Measurements from ENCODE around the gene ATG4A. TPM values are rescaled to one million over a fixed set of nuclear protein-coding genes. Genes with fewer than 3 reads are reported as not detected.

Gene ATG4A
- total RNA-seq, 1 experiment from 2014 or later: 6.4 TPM

DNA sequence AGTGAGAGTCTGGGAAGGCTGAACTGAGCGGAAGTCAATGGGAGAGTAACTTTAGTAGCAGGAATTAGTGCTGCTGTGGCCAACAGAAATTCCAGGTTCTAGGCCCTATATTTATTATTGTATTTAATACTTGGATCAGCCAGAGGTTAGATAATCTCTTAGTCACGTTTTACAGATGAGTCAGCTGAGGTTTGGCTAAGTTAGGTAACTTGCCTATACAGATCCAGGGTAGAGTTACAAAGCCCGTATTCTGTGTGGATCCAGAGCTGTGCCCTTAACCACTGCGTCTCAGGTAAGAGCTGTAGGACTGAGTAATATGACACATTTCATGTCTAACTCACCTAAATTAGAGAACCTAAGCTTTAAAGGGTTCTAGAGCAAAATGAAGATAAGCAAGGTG is 20.7 kb upstream of the ATG4A start:
- Mint-ChIP-seq H3K27ac (no peak overlapping the region), H3K27me3 (ENCODE audit: low read depth) (peaks cover 2% of the 10 kb centered on the region), H3K4me3 (no peak overlapping the region), H3K36me3 (ENCODE audit: insufficient read depth in 1 of 3, low read depth in 3 of 3) (no peaks in the 10 kb centered on the region), H3K4me1 (peaks cover 9 to 13% of the 10 kb centered on the region in 2 experiments), H3K9me3 (no peaks in the 10 kb centered on the region)
- Histone ChIP-seq H4K20me1 (ENCODE audit: control insufficient read depth, insufficient read depth, insufficient read length) (no peaks in the 10 kb centered on the region), H2BK15ac (ENCODE audit: low read depth, low read length) (no peak overlapping the region), H3K27ac (ENCODE audit: insufficient read length, low read depth, low read length) (no peak overlapping the region), H2AK5ac (ENCODE audit: insufficient read length, low read length) (no peak overlapping the region), H3K4me1 (ENCODE audit: insufficient read depth, low read length) (no peaks in the 10 kb centered on the region), H3K27me3 (ENCODE audit: insufficient read depth, low read length) (no peaks in the 10 kb centered on the region), H3K14ac (ENCODE audit: insufficient read depth, low read length) (no peak overlapping the region), H3K18ac (ENCODE audit: insufficient read length, low read depth, low read length) (no peak overlapping the region), H3K79me1 (ENCODE audit: insufficient read depth, low read depth, low read length, poor library complexity, severe bottlenecking) (no peaks in the 10 kb centered on the region), H4K8ac (replicated peaks; ENCODE audit: insufficient read length, low read depth, low read length) (no peak overlapping the region), H3K4ac (ENCODE audit: low read depth, low read length) (no peak overlapping the region), H2BK5ac (ENCODE audit: insufficient read length, low read length) (no peak overlapping the region), H3K4me2 (ENCODE audit: insufficient read depth, insufficient read length, low read length) (no peak overlapping the region), H2BK120ac (ENCODE audit: low read depth, low read length, poor library complexity, severe bottlenecking) (no peak overlapping the region), H3K9me3 (ENCODE audit: control insufficient read depth, low read depth, low read length) (no peaks in the 10 kb centered on the region), H4K91ac (ENCODE audit: insufficient read length, low read depth, low read length) (no peak overlapping the region), H3K23me2 (ENCODE audit: insufficient read length, low read depth, low read length, poor library complexity, severe bottlenecking) (no peaks in the 10 kb centered on the region), H3K9ac (ENCODE audit: extremely low read depth, insufficient read length, low read length) (no peak overlapping the region), H3K23ac (ENCODE audit: insufficient read length, low read depth, low read length) (no peak overlapping the region), H3K56ac (ENCODE audit: insufficient read length, low read depth, low read length) (no peak overlapping the region), H2BK12ac (ENCODE audit: insufficient read length, low read depth, low read length) (no peak overlapping the region), H3K79me2 (ENCODE audit: insufficient read depth, low read length) (no peaks in the 10 kb centered on the region), H2AFZ (ENCODE audit: low read length) (no peak overlapping the region), H3T11ph (ENCODE audit: low read length) (no peak overlapping the region), H4K5ac (ENCODE audit: insufficient read length, low read depth, low read length) (no peak overlapping the region), H2BK20ac (ENCODE audit: low read depth, low read length, poor library complexity, severe bottlenecking) (no peak overlapping the region)
- no peak for DNase-seq
- no CpG with 5 or more reads among the region's 4 CpGs for WGBS (ENCODE audit: extremely low coverage, insufficient read length, low lambda C conversion rate)
- TF ChIP-seq, protein P1, sequence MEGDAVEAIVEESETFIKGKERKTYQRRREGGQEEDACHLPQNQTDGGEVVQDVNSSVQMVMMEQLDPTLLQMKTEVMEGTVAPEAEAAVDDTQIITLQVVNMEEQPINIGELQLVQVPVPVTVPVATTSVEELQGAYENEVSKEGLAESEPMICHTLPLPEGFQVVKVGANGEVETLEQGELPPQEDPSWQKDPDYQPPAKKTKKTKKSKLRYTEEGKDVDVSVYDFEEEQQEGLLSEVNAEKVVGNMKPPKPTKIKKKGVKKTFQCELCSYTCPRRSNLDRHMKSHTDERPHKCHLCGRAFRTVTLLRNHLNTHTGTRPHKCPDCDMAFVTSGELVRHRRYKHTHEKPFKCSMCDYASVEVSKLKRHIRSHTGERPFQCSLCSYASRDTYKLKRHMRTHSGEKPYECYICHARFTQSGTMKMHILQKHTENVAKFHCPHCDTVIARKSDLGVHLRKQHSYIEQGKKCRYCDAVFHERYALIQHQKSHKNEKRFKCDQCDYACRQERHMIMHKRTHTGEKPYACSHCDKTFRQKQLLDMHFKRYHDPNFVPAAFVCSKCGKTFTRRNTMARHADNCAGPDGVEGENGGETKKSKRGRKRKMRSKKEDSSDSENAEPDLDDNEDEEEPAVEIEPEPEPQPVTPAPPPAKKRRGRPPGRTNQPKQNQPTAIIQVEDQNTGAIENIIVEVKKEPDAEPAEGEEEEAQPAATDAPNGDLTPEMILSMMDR (conservative IDR thresholded peaks at IDR 0.05): no peak

Measured in H9 (cell line).